OCI-LY7 (cell line): ENCODE results near the gene CACNA1I. TPM values are rescaled to one million over a fixed set of nuclear protein-coding genes. Genes with fewer than 3 reads are reported as not detected.

Experiments
- BruUV-seq: library from RNA; stranded (reverse); fragments of 400-500 nt; replicated peaks from 2 replicates; lab custom pipeline; 2021; lab: Mats Ljungman, UMichigan
- CTCF ChIA-PET: fragments of 300-600 bp; sonication (Branson Sonifier 250); formaldehyde crosslinking; loops from one replicate; lab custom pipeline; 2022; ENCODE audit warnings: antibody characterized with exemption; ENCODE audit not compliant: unreplicated experiment; lab: Charles Lee
- POLR2A ChIA-PET: fragments of 300-600 bp; sonication (Branson Sonifier 250); formaldehyde crosslinking; loops from one replicate; lab custom pipeline; 2022; ENCODE audit warnings: antibody characterized with exemption; lab: Charles Lee
- DNase-seq: peaks from one replicate; pipeline ENCODE4 v3.0.0-alpha.2; 2015; ENCODE audit warnings: low spot score
- H2AFZ ChIP-seq: fragments of 200-600 bp; sonication (generic), shearing (Covaris generic); 2 replicates; pipeline ENCODE4 v1.6.1; 2014; ENCODE audit warnings: mild to moderate bottlenecking, antibody characterized with exemption, low read length, moderate library complexity
- H3K27ac ChIP-seq: fragments of 200-600 bp; sonication (generic); 2 replicates; pipeline ENCODE4 v1.5.1; 2014; ENCODE audit warnings: mixed run types, low read depth, mild to moderate bottlenecking, moderate library complexity, low read length, inconsistent platforms; ENCODE audit not compliant: poor library complexity, severe bottlenecking
- H3K36me3 ChIP-seq: fragments of 200-600 bp; sonication (generic); 2 replicates; pipeline ENCODE4 v1.6.1; 2014; ENCODE audit warnings: mild to moderate bottlenecking, antibody characterized with exemption, low read length, moderate library complexity, mixed read lengths; ENCODE audit not compliant: insufficient read depth
- H3K4me1 ChIP-seq: fragments of 200-600 bp; sonication (generic); 2 replicates; pipeline ENCODE4 v1.5.1; 2014; ENCODE audit warnings: mild to moderate bottlenecking, low read length; ENCODE audit not compliant: insufficient read depth, poor library complexity, severe bottlenecking
- H3K4me2 ChIP-seq: fragments of 200-600 bp; sonication (generic); 2 replicates; pipeline ENCODE4 v1.6.1; 2014; ENCODE audit warnings: mild to moderate bottlenecking, low read length
- H3K4me3 ChIP-seq: fragments of 200-600 bp; sonication (generic); 2 replicates; pipeline ENCODE4 v1.5.1; 2014; ENCODE audit warnings: mild to moderate bottlenecking, low read depth, low read length; ENCODE audit not compliant: poor library complexity, severe bottlenecking
- H3K79me2 ChIP-seq: fragments of 200-600 bp; sonication (generic); 2 replicates; pipeline ENCODE4 v1.6.1; 2016; ENCODE audit warnings: low read depth, mild to moderate bottlenecking, low read length, moderate library complexity, mixed read lengths; ENCODE audit not compliant: insufficient read depth
- H3K9me2 ChIP-seq: fragments of 200-600 bp; sonication (generic); 2 replicates; pipeline ENCODE4 v1.6.1; 2016; ENCODE audit warnings: mild to moderate bottlenecking, low read length, mixed read lengths; ENCODE audit not compliant: insufficient read depth
- H3K9me3 ChIP-seq: fragments of 200-600 bp; sonication (generic); 2 replicates; pipeline ENCODE4 v1.6.1; 2014; ENCODE audit warnings: mild to moderate bottlenecking, mixed run types, low read length, mixed read lengths
- H4K20me1 ChIP-seq: fragments of 200-600 bp; sonication (generic); 2 replicates; pipeline ENCODE4 v1.6.1; 2014; ENCODE audit warnings: mild to moderate bottlenecking, antibody characterized with exemption, low read length, moderate library complexity, mixed read lengths; ENCODE audit not compliant: insufficient read depth
- CTCF ChIP-seq: fragments of 200-600 bp; sonication (generic); conservative IDR thresholded peaks from 2 replicates; pipeline ENCODE4 v1.5.1; 2014; ENCODE audit warnings: mild to moderate bottlenecking, antibody characterized with exemption, low read length, moderate library complexity, mixed read lengths
- EZH2phosphoT487 ChIP-seq: fragments of 200-600 bp; sonication (generic); IDR thresholded peaks from 2 replicates; pipeline ENCODE4 v1.6.1; 2018; ENCODE audit warnings: low read depth, borderline replicate concordance, mild to moderate bottlenecking, mixed run types, antibody characterized with exemption, low read length, moderate library complexity, mixed read lengths
- intact Hi-C: fragments of 100-400 bp; cut with micrococcal nuclease; formaldehyde crosslinking; loops from one replicate; pipeline ENCODE4 v1.10.0; 2022; ENCODE audit not compliant: unreplicated experiment
- total RNA-seq, 2 experiments: library from RNA; depleted of rRNA in 1 of 2; stranded (reverse); fragments of >200 nt in 1 of 2; shearing (Covaris generic) in 1 of 2; gene quantifications; 2 replicates each; pipeline ENCODE4 v1.2.3, GENCODE V29; 2014 to 2022

The CACNA1I gene
- total RNA-seq, 2 experiments from 2014 or later: 0.03 TPM; not detected in 1

- Histone ChIP-seq H3K79me2 (no peaks in the 10 kb centered on the region), H3K27ac (no peak overlapping the region), H2AFZ (no peak overlapping the region), H3K4me2 (no peak overlapping the region), H4K20me1 (no peaks in the 10 kb centered on the region), H3K4me3 (no peak overlapping the region), H3K36me3 (no peaks in the 10 kb centered on the region), H3K4me1 (no peaks in the 10 kb centered on the region), H3K9me3 (no peaks in the 10 kb centered on the region), H3K9me2 (no peaks in the 10 kb centered on the region)
- ChIA-PET POLR2A (no interaction called here), CTCF (interaction anchor here (0.6 kb wide), 1 partner anchor 141 kb away, joined by 5 read pairs; no protein-coding TSS in a partner anchor)
- TF ChIP-seq EZH2phosphoT487 (no peak), CTCF (no peak)
- no peak for DNase-seq
- BruUV-seq: no TSS peak
- intact Hi-C loops: no loop called here
Observed at GRCh38 chr22:39558950-39559349, 11.6 kb upstream of the CACNA1I start.

GRCh38 chr22:39559456-39560105 lies 11.0 kb upstream of the CACNA1I start:
- Histone ChIP-seq H3K4me1 (no peaks in the 10 kb centered on the region), H3K4me3 (no peak overlapping the region), H3K9me3 (no peaks in the 10 kb centered on the region), H4K20me1 (no peaks in the 10 kb centered on the region), H3K79me2 (no peaks in the 10 kb centered on the region), H3K36me3 (no peaks in the 10 kb centered on the region), H3K4me2 (no peak overlapping the region), H3K27ac (no peak overlapping the region), H3K9me2 (no peaks in the 10 kb centered on the region), H2AFZ (no peak overlapping the region)
- BruUV-seq: no TSS peak
- POLR2A ChIA-PET: no interaction called here
- intact Hi-C loops: no loop called here
- peak; percentile 22 for DNase-seq
- peak; percentile 77 for TF ChIP-seq CTCF
- no peak for TF ChIP-seq EZH2phosphoT487
- CTCF ChIA-PET: interaction anchor here (0.6 kb wide), 1 partner anchor 442 kb away, joined by 3 read pairs; no protein-coding TSS in a partner anchor

- H2AFZ ChIP-seq: no peak overlapping the region
- H3K9me3 ChIP-seq: no peaks in the 10 kb centered on the region
- H4K20me1 ChIP-seq: no peaks in the 10 kb centered on the region
- H3K4me3 ChIP-seq: no peak overlapping the region
- intact Hi-C loops: no loop called here
- no peak for DNase-seq
- no TSS peak for BruUV-seq
- H3K79me2 ChIP-seq: no peaks in the 10 kb centered on the region
- no peaks in the 10 kb centered on the region for H3K36me3 ChIP-seq
- TF ChIP-seq CTCF (no peak), EZH2phosphoT487 (no peak)
- no peak overlapping the region for H3K27ac ChIP-seq
- no peak overlapping the region for H3K4me2 ChIP-seq
- H3K9me2 ChIP-seq: no peaks in the 10 kb centered on the region
- ChIA-PET CTCF (interaction anchor here (0.6 kb wide), 1 partner anchor 442 kb away, joined by 3 read pairs; no protein-coding TSS in a partner anchor), POLR2A (no interaction called here)
- no peaks in the 10 kb centered on the region for H3K4me1 ChIP-seq
Observed at GRCh38 chr22:39560127-39560526, 10.4 kb upstream of the CACNA1I start.
